GM12878 (cell line): Measurements from ENCODE around the gene LRRC74B. TPM values are rescaled to one million over a fixed set of nuclear protein-coding genes. Genes with fewer than 3 reads are reported as not detected.

Source experiments
- ATAC-seq: fragments of 200-7000 bp; cut with Tn5 transposase; 3 replicates; pipeline ENCODE4 v1.9.1; 2020; ENCODE audit warnings: mild to moderate bottlenecking, moderate library complexity
- BruUV-seq: library from RNA; stranded (reverse); fragments of 400-500 nt; replicated peaks from 2 replicates; lab custom pipeline; 2021; lab: Mats Ljungman, UMichigan
- CTCF ChIA-PET: fragments of 300-600 bp; sonication (Branson Sonifier 250); formaldehyde crosslinking; extraction: SDS; loops from one replicate; lab custom pipeline; 2021; ENCODE audit warnings: inconsistent platforms; lab: Yijun Ruan, JAX
- POLR2A ChIA-PET: fragments of 350-600 bp; formaldehyde crosslinking; extraction: SDS; loops from one replicate; lab custom pipeline; 2021; ENCODE audit warnings: inconsistent platforms; lab: Charles Lee
- RAD21 ChIA-PET: fragments of 300-600 bp; sonication (Branson Sonifier 250); formaldehyde crosslinking; loops from one replicate; lab custom pipeline; 2023; ENCODE audit warnings: antibody characterized with exemption; ENCODE audit not compliant: unreplicated experiment; lab: Charles Lee
- SMC1A ChIA-PET: fragments of 300-600 bp; sonication (Branson Sonifier 250); formaldehyde crosslinking; loops from one replicate; lab custom pipeline; 2023; ENCODE audit not compliant: unreplicated experiment, uncharacterized antibody; lab: Charles Lee
- DNase-seq: peaks from one replicate; pipeline ENCODE4 v3.0.0-alpha.2; 2011; ENCODE audit warnings: low read depth, low spot score
- FAIRE-seq: peaks from 3 replicates; lab custom pipeline; 2011; peaks lifted over from hg19 to GRCh38; lab: Jason Lieb, UNC
- H2AFZ ChIP-seq: 2 replicates; pipeline ENCODE4 v1.6.0; 2011; ENCODE audit warnings: low read depth, low read length, control low read depth; ENCODE audit not compliant: control insufficient read depth
- H3K27ac ChIP-seq: 2 replicates; pipeline ENCODE4 v1.5.1; 2011; ENCODE audit warnings: control low read depth; ENCODE audit not compliant: control insufficient read depth, insufficient read depth
- H3K27me3 ChIP-seq, 2 experiments: replicated peaks in 1 of 2; 2 replicates each; pipeline versions ENCODE4 v1.6.0 to v1.6.1; 2011; ENCODE audit warnings: low read length in 1 of 2; ENCODE audit not compliant: control insufficient read depth in 2 of 2, insufficient read depth in 2 of 2
- H3K36me3 ChIP-seq, 2 experiments: 2 replicates each; pipeline ENCODE4 v1.5.1; 2011; ENCODE audit warnings: low read length in 1 of 2; ENCODE audit not compliant: control insufficient read depth in 2 of 2, insufficient read depth in 2 of 2
- H3K4me1 ChIP-seq: 2 replicates; pipeline ENCODE4 v1.6.1; 2011; ENCODE audit warnings: mild to moderate bottlenecking, low read length, moderate library complexity, mixed read lengths; ENCODE audit not compliant: control insufficient read depth, insufficient read depth
- H3K4me2 ChIP-seq: 2 replicates; pipeline ENCODE4 v1.6.0; 2011; ENCODE audit warnings: control low read depth; ENCODE audit not compliant: control insufficient read depth, insufficient read depth
- H3K4me3 ChIP-seq: fragments of 200-600 bp; sonication (generic); 2 replicates; pipeline ENCODE4 v1.5.1; 2016
- H3K79me2 ChIP-seq: 2 replicates; pipeline ENCODE4 v1.6.0; 2011; ENCODE audit warnings: low read length; ENCODE audit not compliant: control insufficient read depth, insufficient read depth
- H3K9ac ChIP-seq: 2 replicates; pipeline ENCODE4 v1.8.0; 2011; ENCODE audit warnings: low read length, control low read depth, mixed read lengths; ENCODE audit not compliant: control insufficient read depth, insufficient read depth
- H3K9me3 ChIP-seq: replicated peaks from 3 replicates; pipeline ENCODE4 v1.5.1; 2011; ENCODE audit warnings: mild to moderate bottlenecking, low read length; ENCODE audit not compliant: control insufficient read depth, insufficient read depth
- H4K20me1 ChIP-seq: 2 replicates; pipeline ENCODE4 v1.6.0; 2011; ENCODE audit not compliant: control insufficient read depth, insufficient read depth
- CREM ChIP-seq: IDR thresholded peaks from 2 replicates; pipeline ENCODE4 v1.6.1; 2014; ENCODE audit warnings: antibody characterized with exemption, low read depth
- JUND ChIP-seq: IDR thresholded peaks from 2 replicates; pipeline ENCODE4 v1.6.1; 2012; ENCODE audit warnings: low read depth, mild to moderate bottlenecking, low read length, improper control_type of control experiment, moderate library complexity
- NR2F1 ChIP-seq: fragments of 450-650 bp; conservative IDR thresholded peaks from 2 replicates; pipeline ENCODE4 v1.6.1; 2017; ENCODE audit warnings: mild to moderate bottlenecking
- NRF1 ChIP-seq: conservative IDR thresholded peaks from 2 replicates; pipeline ENCODE4 v1.6.1; 2011; ENCODE audit warnings: mild to moderate bottlenecking, low read depth, low read length, improper control_type of control experiment
- TCF12 ChIP-seq: IDR thresholded peaks from 2 replicates; pipeline ENCODE4 v1.6.1; 2011; ENCODE audit warnings: low read depth, mild to moderate bottlenecking, low read length
- WGBS: methylation state at CpG from one replicate; pipeline ENCODE4 v1.1.6; 2016; ENCODE audit warnings: low lambda C conversion rate; ENCODE audit not compliant: insufficient replicate concordance, insufficient coverage; ENCODE audit errors: missing lambda C conversion rate; 5-methylcytosine and 5-hydroxymethylcytosine counted together
- in situ Hi-C: fragments of 300-500 bp; cut with MboI; formaldehyde crosslinking; loops from 9 replicates; pipeline ENCODE4 v1.14.3; 2018; ENCODE audit warnings: mixed read lengths
- intact Hi-C: fragments of 100-400 bp; cut with micrococcal nuclease; formaldehyde crosslinking; loops from one replicate; pipeline ENCODE4 v1.14.2; 2022; ENCODE audit not compliant: unreplicated experiment
- polyA plus RNA-seq, 11 experiments: library from polyadenylated mRNA; depleted of rRNA in 4 of 11; unstranded in 6 of 11; stranded (reverse) in 5 of 11; fragments of >200 nt; fragmentation: Nextera tagmentation in 4 of 11; fragmentation: Illumina TruSeq in 1 of 11; extraction: Ambion mirVana in 4 of 11; extraction: Trizol in 1 of 11; gene quantifications; 1 replicate in 1 of 11; 2 replicates in 10 of 11; pipeline versions ENCODE4 v1.2.1 to v1.2.3, GENCODE V29; 2011 to 2016; ENCODE audit warnings: inconsistent platforms in 2 of 11, missing spikeins in 2 of 11, low read depth in 1 of 11
- total RNA-seq, 4 experiments: library from RNA; depleted of rRNA in 3 of 4; stranded (reverse); fragments of >200 nt in 3 of 4; fragmentation: Illumina TruSeq in 1 of 4; extraction: Trizol in 1 of 4; gene quantifications; 2 replicates each; pipeline versions ENCODE4 v1.2.1 to v1.2.3, GENCODE V29; 2013 to 2021
- TF ChIP-seq, protein P1 (sequence below): fragments of 450-650 bp; IDR thresholded peaks from 2 replicates; pipeline ENCODE4 v1.6.1; 2014; ENCODE audit warnings: mild to moderate bottlenecking

The LRRC74B gene
- total and polyA plus RNA-seq, 10 of the 15 experiments (the other 5 are each of a cell fraction or from before 2014, with no cell fraction given) = not detected

GRCh38 chr22:21000207-21000986, 45.3 kb upstream of the LRRC74B start:
- in situ Hi-C loops = no loop called here
- Histone ChIP-seq H3K9me3 (no peaks in the 10 kb centered on the region), H2AFZ (no peak overlapping the region), H3K4me1 (peaks cover 5% of the 10 kb centered on the region), H3K9ac (peak overlapping the region; percentile 91), H3K4me3 (peak overlapping the region; percentile 80), H3K79me2 (peaks cover 21% of the 10 kb centered on the region), H3K4me2 (peak overlapping the region; percentile 90)
- TF ChIP-seq TCF12 = no peak
- TF ChIP-seq NR2F1 = no peak
- no peak for TF ChIP-seq CREM
- no peak for TF ChIP-seq JUND
- no peak for TF ChIP-seq NRF1
- TF ChIP-seq, protein P1, sequence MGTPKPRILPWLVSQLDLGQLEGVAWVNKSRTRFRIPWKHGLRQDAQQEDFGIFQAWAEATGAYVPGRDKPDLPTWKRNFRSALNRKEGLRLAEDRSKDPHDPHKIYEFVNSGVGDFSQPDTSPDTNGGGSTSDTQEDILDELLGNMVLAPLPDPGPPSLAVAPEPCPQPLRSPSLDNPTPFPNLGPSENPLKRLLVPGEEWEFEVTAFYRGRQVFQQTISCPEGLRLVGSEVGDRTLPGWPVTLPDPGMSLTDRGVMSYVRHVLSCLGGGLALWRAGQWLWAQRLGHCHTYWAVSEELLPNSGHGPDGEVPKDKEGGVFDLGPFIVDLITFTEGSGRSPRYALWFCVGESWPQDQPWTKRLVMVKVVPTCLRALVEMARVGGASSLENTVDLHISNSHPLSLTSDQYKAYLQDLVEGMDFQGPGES = no peak
- TF ChIP-seq, all 136 proteins: peak for 0
- no peaks in the 10 kb centered on the region for H3K27me3 ChIP-seq
- FAIRE-seq = no peak
- no peak for DNase-seq
- POLR2A ChIA-PET = interaction anchor here (0.6 to 1.1 kb wide), 2 partner anchors 11 to 83 kb away, joined by 3 read pairs; partner anchors contain the start of gene CRKL
- RAD21 ChIA-PET = no interaction called here
- BruUV-seq = no TSS peak
- H3K27ac ChIP-seq = peak overlapping the region; percentile 96
- intact Hi-C loops = no loop called here
- no peaks in the 10 kb centered on the region for H4K20me1 ChIP-seq
- SMC1A ChIA-PET = no interaction called here
- CTCF ChIA-PET = interaction anchor here (0.6 to 1.8 kb wide), 2 partner anchors 18 to 1322 kb away, joined by 4 to 11 read pairs; partner anchors contain the start of gene LZTR1
- peaks cover 2 to 4% of the 10 kb centered on the region in 2 experiments; a peak in 1 of 4 replicates for H3K36me3 ChIP-seq
- 30% methylated on average over 20 of the region's 22 CpGs for WGBS
- ATAC-seq = no peak
